ENCODE results near the gene MTRF1. TPM values are rescaled to one million over a fixed set of nuclear protein-coding genes. Genes with fewer than 3 reads are reported as not detected.

The MTRF1 gene
- 10 to 100 TPM; 13.7 to 16.3 (median 15.3) TPM for polyA plus RNA-seq (ENCODE audit: insufficient read length in 4 of 4)

DNA sequence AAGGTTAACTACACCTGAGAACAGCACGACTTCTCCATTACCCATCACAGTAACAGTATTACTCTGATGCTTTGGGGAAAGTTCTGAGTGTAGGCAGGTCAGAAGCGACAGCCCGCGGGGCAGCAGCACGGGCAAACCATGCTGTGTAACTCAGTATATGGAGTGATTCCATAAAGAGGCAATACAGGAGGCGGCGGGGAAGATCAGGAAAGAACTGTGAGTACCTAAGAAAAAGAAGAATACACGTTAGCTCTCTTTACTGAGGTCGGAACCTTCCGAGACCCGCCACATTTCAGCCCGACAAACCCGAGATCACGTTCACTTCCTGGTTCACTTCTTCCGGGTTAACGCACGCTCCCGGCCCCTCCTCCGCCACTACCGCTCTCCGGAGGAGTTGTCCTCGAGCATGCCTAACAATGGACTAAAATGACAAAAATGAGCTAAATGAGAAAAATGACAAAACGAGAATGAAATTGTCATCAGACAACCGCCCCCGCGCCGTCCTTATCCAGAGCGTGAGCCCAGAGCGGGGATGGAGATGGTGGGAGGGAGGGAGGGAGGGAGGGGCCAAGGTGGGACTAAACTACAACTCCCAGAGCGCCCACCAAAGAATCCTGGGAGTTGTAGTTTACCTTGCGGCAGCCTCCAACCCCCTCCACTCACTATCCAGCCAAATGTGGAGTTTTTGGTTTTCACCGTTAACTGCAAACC lies at the start of gene MTRF1:
MTRF1 (minus strand) TSS at position 316 of the 711 bp plus-strand sequence. CDS start 2,669 bp downstream, outside the sequence.
- peak; percentile 71 to 80 (median 78) for DNase-seq (ENCODE audit: low read depth in 4 of 4, low spot score in 3 of 4)

- DNase-seq (ENCODE audit: low read depth in 4 of 4, low spot score in 3 of 4): no peak
Measured at GRCh38 chr13:41313117-41313516, 49.7 kb upstream of the MTRF1 start.

GRCh38 chr13:41312176-41312500 lies 48.8 kb upstream of the MTRF1 start:
- DNase-seq (ENCODE audit: low read depth in 4 of 4, low spot score in 3 of 4): peak in 2 of 4 donors; percentile 27 to 45

GRCh38 chr13:41311406-41312175 lies 48.2 kb upstream of the MTRF1 start:
- peak in 3 of 4 donors; percentile 22 to 50 (median 23) for DNase-seq (ENCODE audit: low read depth in 4 of 4, low spot score in 3 of 4)

- DNase-seq (ENCODE audit: low read depth in 4 of 4, low spot score in 3 of 4): peak; percentile 87 to 94 (median 89)
Measured at GRCh38 chr13:41310963-41311405, 47.6 kb upstream of the MTRF1 start, which contains the start of gene NAA16. NAA16 (plus strand) TSS chr13:41311267; CDS start chr13:41311529, 262 bp downstream.

- no peak for DNase-seq (ENCODE audit: low read depth in 4 of 4, low spot score in 3 of 4)
Measured at GRCh38 chr13:41307884-41308640, 44.7 kb upstream of the MTRF1 start.

GRCh38 chr13:41306271-41307145 lies 43.1 kb upstream of the MTRF1 start:
- no peak for DNase-seq (ENCODE audit: low read depth in 4 of 4, low spot score in 3 of 4)

DNA sequence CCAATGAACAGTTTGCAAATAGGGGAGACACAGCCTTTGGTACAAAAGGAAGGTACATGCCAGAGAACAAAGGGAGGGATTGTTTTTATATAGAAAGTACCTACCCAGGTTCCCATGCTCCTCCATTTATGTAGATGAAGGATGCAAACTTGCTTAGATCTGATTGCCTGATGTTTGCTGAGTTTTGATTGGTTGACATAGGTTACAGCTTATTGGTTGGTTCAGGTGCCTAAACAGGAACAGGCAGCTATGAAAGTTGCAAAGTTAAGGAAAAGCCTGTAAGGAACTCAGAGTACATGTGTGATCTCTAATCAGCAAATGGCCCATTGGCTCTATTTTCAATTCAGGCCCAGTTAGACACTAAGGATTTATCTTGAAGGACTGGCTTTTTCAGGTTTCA lies 41.2 kb upstream of the MTRF1 start:
- no peak for DNase-seq (ENCODE audit: low read depth in 4 of 4, low spot score in 3 of 4)

DNA sequence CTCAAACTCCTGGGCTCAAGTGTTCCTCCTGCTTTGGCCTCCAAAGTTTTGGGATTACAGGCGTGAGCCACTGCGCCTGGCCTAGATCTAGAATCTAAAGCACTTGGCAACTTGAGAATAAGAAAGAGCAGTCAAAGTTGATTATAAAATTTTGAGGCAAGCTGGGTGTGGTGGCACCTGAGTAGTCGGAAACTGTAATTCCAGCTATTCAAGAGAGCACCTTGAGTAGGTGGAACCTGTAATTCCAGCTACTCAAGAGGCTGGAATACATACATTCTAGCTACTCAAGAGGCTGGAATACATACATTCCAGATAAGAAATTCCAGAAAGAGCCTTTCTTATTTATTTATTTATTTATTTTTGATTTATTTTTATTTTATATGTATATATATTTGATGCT lies 39.4 kb upstream of the MTRF1 start:
- no peak for DNase-seq (ENCODE audit: low read depth in 4 of 4, low spot score in 3 of 4)

GRCh38 chr13:41299316-41300094 lies 36.1 kb upstream of the MTRF1 start:
- DNase-seq (ENCODE audit: low read depth in 4 of 4, low spot score in 3 of 4): no peak

DNA sequence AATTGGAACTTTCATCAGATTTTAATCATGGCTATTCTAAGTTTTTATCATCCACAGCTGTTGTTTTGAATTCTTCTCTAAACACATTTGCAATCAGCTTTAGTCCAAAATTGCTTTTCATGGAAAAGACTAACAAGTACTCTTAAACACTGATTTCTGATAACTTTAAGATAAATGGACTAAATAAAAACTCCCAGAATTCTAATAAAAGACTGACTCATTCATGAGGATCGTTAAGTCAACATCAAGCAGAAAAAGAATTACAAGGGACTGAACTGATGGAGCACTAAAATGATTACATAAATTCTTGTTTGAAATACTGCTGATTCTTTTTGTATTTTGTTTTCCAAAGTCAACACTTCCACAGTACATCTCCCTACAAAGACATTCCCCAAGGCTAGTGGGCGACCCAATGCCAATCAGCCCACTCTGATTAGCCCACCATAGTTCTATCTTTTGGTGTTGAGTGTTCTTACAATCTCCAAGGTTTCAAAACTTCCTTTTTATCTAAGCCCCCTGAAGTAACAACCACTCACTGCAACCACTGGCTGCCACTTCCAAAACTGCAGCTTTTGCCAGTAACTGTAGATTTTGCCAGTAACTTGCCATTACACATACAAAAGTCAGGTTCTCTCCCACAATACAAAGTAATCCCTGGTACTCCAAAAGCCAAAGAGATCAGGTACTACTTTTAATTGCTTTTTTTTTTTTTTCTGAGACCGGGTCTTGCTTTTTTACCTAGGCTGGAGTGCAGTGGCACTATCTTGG lies 33.7 kb upstream of the MTRF1 start:
- DNase-seq (ENCODE audit: low read depth in 4 of 4, low spot score in 3 of 4): no peak

DNA sequence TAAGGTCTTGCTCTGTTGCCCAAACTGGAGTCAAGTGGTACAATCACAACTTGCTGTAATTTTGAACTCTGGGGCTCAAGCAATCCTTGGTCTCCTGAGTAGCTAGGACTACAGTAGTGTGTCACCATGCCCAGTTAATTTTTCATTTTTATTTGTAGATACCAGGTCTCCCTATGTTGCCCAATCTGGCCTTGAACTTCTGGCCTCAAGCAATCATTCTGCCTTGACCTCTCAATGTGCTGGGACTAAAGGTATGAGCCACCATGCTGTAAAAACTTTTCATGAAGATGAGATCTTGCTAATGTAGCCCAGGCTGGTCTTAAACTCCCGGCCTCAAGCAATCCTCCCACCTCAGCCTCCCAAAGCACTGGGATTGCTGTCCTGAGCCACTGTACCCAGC lies 32.6 kb upstream of the MTRF1 start:
- DNase-seq (ENCODE audit: low read depth in 4 of 4, low spot score in 3 of 4): no peak

DNA sequence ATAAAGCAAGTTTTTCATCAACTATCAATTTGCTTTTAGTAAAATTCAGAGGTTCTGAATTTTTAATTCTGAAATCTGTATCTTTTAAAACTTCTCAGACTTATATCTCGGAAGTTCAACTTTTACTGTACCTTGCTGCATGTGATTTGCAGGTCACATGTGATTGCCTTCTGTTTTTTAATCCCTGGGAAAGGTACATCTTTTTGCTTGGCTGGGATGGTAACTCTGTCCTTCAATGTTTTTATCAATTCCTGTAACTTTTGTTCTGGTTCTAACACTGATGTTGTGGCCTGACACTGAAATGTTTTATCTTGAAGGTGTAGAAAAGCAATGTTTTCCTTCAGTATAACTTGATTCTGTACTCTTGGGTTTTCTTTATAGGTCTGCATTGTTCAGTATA lies 31.5 kb upstream of the MTRF1 start:
- DNase-seq (ENCODE audit: low read depth in 4 of 4, low spot score in 3 of 4): no peak

DNA sequence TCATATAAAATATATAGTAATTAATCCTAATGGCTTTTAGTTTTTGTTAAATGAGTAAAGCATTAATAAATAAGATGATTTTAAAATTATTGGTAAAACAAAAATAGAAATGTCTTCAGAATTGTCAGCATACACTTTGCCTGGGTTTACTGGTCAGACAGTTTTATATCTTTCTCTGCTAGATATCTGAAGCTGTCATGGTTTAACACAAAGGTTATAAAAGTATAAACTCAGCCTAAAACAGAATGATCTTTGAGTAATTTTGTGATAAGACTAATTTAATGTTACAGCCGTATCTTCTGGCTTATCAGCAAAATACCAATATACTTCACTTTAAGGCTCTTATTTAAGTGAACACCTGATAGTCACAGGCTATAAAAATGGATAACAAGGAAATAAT lies 29.9 kb upstream of the MTRF1 start:
- DNase-seq (ENCODE audit: low read depth in 4 of 4, low spot score in 3 of 4): no peak

DNA sequence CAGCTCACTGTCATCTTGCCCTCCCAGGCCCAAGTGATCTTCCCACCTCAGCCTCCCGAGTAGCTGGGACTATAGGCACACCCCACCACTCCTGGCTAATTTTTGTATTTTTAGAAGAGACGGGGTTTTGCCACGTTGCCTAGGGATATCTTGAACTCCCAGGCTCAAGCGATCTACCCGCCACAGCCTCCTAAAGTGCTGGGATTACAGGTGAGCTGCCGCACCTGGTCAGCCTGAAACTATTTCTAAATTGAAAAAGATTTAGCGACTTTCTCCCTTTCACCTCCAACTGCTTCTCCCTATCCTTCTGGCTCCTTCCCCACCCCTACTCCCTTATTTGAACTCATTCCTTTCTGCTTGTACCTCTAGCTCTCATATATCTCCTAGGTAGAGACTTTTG lies 27.9 kb upstream of the MTRF1 start:
- no peak for DNase-seq (ENCODE audit: low read depth in 4 of 4, low spot score in 3 of 4)

DNA sequence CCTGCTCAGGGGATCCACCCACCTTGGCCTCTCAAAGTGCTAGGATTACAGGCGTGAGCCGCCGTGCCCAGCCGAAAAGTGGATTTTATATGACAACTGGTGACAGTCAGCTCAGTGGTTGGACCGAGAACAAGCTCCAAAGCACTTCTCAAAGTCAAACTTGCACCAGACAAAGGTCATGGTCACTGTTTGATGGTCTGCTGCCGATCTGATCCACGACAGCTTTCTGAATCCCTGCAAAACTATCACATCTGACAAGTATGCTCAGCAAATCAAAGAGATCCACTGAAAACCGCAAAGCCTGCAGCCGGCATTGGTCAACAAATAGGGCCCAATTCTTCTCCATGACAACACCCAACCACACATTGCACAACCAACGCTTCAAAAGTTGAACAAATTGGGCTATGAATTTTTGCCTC lies 26.1 kb upstream of the MTRF1 start:
- no peak for DNase-seq (ENCODE audit: low read depth in 4 of 4, low spot score in 3 of 4)

DNA sequence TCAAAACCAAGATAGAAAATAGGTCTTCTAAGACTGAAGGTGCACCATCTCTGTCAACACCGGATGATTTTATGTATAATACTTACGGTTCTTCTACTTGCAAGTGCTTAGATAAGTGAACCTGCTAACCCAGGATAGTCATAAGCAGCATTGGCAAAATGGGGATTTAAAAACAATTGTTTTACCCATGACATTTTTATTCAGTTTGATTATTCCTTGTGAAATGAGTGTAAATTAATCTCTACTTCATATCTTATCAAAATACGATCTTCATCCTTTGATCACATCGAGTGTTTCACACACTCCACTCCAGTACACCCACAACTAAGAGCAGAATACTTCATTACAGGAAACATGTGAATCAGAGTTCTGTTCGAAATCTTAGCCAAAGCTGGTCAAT lies 23.0 kb upstream of the MTRF1 start:
- DNase-seq (ENCODE audit: low read depth in 4 of 4, low spot score in 3 of 4): no peak

- DNase-seq (ENCODE audit: low read depth in 4 of 4, low spot score in 3 of 4): no peak
Measured at GRCh38 chr13:41284512-41285288, 21.3 kb upstream of the MTRF1 start.
